ENCODE results near the gene CEP164.

The CEP164 gene

DNA sequence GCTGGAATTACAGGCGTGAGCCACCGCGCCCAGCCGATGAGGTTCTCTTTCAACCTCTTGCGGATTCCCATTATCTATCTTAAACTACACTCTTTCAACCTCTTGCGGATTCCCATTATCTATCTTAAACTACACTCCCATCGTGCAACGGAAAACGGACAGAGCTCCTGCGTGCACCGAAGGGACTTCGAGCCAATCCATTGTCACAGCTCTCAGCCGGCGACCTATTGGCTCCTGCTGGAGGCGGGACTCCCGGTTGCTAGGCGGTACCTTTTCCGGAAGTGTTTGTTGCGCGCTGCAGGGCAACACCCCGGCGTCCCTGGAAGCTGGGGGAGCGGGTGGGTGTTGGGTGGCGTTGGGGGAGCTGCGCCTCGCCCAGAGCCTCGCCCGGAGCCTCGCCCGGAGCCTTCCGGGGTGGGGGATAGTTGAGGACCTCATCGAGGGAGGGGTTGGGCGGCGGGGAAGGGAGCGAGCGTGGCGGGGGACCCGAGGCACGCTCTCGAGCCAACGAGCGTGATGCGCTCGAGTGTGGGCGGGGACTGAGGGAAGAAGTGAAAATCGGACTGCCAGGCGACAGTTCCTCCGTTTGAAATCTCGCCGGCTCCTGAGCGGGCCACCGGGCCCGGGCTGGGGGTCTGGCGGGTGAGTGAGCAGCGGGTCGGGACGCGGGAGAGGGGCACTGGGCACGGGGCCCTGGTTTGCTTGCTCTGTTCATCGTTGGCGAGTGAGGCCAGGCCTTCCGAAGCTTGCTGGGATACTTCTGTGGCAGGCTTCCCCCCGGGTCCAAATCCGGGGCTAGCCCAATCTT, at the start of gene CEP164:
TSS of gene CEP164 (plus strand) at position 288 of the 808 bp plus-strand sequence. CDS start 10,733 bp downstream, outside the sequence.
- DNase-seq (ENCODE audit: low read depth): peak; percentile 88

DNA sequence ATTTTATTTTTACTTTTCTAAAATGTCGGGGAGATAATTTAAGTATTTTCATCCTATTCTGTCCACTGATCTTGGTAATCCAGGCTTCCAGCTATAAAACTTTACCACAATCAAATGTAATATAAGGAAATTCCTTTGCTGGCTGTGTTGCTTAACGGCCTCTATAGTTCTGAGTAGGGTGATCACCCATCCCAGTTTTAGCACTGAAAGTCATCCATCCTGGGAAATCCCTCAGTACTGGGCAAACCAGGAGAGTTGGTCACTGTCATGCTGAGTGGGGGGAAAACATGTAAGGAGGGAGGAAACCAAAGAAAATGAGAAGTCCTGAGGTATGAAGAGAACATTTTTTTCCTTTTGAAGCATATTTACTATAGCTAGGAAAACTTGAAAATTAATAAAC, 49.3 kb upstream of the CEP164 start:
- no peak for DNase-seq (ENCODE audit: low read depth)

DNA sequence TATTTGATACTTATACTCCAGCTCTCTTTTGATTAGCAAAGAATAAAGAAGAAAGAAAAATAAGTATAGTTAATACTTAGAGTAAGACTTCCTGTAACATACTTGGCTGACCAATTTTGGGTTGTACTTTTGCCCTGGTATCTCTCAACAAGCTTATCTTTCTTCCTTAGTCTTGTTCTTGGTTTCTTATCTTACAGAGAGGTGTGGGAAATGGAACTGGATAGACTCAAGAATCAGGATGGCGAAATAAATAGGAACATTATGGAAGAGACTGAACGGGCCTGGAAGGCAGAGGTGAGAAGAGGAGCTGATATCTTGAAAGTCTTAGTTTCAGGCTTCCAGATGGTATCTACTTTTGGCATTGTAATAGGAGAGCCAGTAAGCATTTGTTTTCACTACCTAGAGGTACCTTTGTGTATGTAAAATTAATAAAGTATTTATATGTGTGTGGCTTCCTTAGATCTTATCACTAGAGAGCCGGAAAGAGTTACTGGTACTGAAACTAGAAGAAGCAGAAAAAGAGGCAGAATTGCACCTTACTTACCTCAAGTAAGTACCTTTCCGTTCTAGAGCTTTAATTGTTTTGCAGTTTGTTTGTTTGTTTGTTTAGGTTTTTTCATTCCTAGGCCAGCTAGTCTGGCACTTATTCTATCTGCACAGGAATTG, 47.8 kb upstream of the CEP164 start:
- DNase-seq (ENCODE audit: low read depth): no peak

DNA sequence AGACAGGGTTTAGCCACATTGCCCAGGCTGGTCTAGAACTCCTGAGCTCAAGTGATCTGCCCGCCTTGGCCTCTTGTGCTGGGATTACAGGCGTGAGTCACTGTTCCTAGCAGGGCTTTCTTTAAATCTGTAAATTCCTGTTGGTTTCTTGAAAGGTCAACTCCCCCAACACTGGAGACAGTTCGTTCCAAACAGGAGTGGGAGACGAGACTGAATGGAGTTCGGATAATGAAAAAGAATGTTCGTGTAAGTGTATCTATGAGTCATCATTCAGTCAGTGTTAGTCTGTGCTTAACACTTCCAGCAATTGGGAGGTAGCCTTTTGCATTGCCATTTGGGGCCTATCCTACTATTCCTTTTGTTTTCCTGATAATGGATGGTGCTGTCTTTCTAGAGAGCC, 46.5 kb upstream of the CEP164 start:
- no peak for DNase-seq (ENCODE audit: low read depth)

DNA sequence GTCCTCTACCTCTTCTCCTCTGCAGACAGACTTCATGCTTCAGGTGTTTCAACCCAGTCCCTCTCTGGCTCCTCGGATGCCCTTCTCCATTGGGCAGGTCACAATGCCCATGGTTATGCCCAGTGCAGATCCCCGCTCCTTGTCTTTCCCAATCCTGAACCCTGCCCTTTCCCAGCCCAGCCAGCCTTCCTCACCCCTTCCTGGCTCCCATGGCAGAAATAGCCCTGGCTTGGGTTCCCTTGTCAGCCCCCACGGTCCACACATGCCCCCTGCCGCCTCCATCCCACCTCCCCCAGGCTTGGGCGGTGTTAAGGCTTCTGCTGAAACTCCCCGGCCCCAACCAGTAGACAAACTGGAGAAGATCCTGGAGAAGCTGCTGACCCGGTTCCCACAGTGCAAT, 45.8 kb upstream of the CEP164 start:
- DNase-seq (ENCODE audit: low read depth): no peak

DNA sequence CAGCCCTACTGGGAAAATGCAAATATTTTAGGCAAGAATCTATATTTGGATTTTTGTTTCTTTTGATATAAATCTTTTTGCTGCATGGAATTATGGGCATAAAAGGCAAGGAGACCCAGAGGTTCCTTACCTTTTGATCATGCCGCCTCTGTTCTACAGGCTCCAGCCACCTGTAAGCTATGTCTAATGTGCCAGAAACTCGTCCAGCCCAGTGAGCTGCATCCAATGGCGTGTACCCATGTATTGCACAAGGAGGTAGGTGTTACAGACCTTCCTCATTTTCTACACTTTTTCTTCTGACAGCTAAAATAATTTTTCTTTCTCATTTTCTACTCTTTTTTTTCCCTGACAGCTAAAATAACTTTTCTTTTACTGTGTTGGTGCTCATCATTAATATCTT, 44.7 kb upstream of the CEP164 start:
- DNase-seq (ENCODE audit: low read depth): no peak

DNA sequence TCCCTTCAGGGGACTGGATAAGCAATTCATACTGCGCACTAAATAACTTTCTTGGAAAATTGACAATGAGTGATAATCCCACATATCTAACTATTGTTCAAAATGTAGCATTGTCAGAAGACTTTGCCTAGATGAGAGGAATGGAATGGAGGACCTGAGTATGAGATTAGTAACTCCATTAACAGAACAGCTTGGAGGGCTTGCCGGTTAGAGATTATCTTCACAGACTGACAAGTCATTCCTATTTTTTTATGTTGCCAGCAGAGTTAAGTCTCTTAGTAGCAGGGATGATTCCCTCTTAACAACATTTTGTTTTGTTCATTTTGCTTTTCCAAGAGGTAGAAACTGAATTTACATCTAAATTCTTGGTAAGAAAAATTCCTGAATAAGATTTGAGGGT, 43.6 kb upstream of the CEP164 start:
- no peak for DNase-seq (ENCODE audit: low read depth)

DNA sequence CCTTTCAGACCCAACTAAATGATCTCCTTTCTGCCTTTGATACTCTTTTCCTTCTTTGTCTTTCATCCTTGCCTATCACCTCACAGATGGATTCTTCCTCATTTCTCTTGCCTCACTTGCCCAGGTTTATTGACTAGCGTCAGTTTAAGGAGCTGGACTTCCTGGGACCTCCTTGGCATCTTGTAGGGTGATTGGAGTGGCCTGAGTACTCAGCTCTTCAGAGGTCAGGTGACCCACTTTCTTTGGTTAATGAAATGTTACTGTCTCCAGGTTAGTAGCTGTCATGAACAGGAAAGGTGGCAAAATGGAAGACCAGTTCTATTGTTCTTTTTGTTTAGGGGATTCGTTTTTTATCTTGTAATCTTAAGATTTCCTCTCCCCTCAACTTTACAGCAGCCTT, 41.1 kb upstream of the CEP164 start:
- no peak for DNase-seq (ENCODE audit: low read depth)

DNA sequence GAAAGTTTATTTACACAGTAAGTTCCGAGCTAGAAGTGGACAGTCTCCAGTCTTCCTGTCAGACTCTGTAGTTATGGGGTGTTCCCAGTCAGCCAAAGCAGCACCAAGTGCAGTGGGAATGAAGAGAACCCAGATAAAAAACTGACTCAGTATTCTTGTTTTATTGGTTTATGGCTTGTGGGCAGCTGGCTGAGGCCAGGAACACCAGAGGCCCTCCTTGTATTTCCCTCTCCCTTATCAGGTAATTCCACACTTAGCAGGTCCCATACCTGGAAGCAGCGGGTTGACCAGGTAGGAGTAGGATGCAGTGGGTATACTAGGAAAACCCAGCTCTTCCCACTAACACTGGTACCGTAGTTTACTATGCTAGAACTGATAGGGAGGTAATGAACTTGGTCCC, 40.0 kb upstream of the CEP164 start:
- no peak for DNase-seq (ENCODE audit: low read depth)

DNA sequence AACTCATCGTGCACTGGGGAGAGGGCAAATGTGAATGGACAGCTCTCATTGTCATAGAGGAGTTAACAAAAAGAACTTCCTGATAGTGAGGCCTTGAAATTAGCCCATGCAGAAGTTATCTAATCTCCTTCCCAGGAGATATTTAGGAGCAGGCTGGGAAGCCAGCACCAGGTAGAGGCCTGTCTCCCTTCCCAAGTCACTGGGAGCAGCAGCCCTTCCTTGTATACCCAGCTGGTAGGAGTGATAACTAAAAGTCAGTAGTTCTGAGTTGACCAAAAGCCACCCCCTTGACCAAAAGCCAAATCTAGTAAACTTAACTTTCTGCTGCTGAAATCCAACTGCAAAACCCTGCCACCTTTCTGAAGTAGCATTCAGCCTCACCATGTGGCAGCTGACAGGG, 37.9 kb upstream of the CEP164 start:
- no peak for DNase-seq (ENCODE audit: low read depth)

DNA sequence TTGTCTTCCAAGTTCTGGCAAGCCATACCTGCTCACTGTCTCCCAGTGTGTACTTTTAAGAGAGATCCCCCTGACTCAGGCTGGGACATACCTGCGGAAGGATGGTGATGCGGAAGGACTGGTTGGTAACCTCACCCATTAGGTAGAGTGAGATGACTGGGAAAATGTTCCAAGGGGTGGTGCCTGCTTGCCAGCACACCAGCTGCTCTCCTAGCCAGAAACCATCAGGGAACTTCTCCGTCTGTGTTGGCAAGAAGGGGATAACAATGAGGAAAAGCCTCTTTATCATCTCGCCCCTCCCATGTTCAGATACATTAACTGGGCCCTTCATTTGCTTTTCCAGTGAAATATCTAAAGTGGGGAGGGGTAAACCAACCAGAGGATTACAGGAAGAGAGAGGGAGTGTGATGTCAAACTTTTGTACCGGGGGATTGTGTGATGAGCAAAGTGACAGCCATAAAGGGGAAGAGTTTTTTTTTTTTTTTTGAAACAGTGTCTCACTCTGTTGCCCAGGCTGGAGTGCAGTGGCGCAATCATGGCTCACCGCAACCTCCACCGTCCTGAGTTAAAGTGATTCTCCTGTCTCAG, 36.8 kb upstream of the CEP164 start, which contains the start of gene BACE1-AS:
TSS of gene BACE1-AS (plus strand) at position 538 of the 588 bp plus-strand sequence.
- no peak for DNase-seq (ENCODE audit: low read depth)

DNA sequence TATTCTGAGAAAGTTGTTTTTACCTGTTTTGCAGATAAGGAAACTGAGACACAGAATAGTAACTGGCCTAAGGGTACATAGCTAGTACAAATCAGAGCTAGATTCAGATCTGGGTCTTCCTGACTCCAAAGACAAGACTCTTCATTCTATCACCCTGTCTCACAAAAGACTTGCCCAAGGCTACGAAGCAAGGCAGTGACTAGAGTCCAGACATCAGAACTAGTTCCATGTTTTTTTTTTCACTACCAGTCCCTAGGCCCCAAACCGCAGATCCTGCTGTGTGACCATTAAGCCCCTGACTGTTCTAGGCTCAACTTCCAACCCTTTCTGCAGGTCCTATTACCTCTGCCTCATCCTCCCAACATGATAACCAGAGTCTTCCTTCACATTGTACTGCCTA, 35.0 kb upstream of the CEP164 start:
- no peak for DNase-seq (ENCODE audit: low read depth)

DNA sequence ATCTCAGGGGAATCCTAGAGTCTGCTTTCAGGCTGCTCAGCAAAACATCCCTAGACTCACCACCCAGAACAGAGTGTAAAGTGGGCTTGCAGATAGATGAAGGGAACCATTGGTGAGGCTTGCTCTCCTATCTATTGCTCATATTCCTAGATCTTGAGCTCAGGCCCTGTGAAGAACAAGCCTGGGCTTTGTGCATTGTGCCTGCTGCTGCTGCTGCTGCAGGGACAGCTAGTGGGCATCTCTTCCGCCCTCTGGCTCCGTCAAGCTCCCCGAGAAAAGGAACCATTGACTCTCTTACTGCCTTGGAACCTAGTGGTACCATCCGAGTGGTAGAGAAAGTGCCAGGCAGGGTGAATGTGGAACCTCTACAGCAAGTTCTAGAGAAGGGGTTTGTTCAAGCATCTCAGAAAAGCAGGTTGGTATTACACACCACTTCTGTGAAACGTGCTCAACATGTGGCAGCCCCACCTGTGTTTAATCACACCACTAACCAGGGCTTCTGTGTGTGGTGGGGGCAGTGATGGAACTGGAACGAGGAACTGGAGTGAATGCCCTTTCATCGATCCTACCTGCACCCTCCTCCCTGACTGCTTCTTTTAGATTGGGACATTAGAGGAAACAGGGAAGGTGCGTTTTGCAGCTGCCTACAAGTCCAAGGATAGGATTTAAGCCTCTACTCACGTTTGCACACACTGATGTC, 32.1 kb upstream of the CEP164 start:
- DNase-seq (ENCODE audit: low read depth): no peak

DNA sequence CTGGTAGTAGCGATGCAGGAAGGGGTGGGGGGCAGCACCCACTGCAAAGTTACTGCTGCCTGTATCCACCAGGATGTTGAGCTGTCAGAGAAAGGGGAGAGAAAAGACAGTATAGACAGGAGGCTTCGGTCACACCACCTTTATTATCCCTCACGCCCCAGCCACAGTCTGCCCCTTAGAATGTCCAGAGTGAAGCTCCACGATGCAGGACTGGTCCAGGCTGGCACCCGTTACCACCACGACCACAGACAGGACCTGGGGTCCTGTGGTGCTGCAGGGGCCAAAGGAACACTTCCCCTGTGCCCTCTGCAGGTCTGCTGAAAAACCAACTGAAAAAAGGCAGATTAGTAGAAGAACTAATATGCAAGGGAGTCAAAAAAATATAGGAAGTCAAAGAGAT, 30.8 kb upstream of the CEP164 start:
- no peak for DNase-seq (ENCODE audit: low read depth)

DNA sequence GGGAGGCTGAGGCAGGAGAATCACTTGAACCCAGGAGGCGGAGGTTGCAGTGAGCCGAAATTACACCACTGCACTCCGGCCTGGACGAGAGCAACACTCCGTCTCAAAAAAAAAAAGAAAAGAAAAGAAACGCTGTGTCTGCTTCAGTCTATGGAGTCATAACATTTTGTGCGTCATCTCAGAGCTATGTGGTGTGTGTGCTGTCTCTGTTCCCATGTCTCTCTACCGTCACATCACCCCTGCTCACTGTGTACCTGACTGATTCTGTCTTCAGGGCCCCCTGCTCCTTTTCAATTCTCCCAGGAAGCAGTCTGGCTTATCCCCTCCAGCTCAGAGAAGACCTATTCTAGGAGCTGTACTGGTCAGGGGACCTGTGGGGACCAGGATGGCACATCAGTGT, 29.5 kb upstream of the CEP164 start:
- no peak for DNase-seq (ENCODE audit: low read depth)

DNA sequence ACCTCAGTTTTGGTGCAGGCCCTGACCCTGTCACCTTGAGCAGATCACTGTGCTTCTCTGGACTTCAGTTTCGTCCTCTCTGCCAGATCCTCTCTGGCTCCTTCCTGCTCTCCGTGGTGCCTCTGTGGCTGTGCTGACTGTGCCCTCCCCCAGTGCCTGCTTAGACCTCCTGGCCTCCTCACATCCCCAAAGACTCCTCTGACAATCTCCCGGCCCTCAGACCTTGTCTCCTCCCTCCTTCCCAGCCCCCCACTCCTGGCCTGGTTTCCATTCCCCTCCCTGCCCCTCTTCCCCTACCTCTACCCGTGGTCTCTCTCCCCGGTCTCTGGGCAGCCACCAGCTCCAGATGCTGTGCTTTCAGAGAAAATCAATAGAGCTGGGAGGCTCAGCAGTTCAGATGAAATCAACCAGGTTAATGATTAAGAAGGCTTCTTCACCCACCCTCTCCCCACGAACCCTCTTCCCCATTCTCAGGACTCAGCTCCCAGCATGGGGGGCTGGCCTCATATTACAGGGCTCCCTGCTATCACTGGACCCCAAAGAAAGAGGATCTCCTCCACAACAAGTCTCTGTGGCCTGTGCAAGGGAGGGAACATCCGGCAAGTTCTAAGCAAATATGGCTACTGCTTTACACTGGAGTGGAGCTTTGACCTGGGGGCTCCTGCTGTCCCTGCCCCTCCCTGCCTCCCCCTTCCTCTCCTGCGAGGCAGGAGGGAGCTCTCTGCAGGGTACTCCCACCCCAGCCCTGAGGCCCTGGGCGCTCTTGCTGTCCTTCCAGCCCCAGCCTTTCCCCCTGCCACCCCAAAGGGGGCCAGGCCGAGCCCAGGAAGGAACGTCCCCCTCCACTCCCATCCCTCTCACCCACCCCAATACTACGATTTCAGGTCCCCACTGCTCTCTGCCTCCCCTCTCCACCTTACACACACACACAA, 28.0 kb upstream of the CEP164 start:
- no peak for DNase-seq (ENCODE audit: low read depth)

DNA sequence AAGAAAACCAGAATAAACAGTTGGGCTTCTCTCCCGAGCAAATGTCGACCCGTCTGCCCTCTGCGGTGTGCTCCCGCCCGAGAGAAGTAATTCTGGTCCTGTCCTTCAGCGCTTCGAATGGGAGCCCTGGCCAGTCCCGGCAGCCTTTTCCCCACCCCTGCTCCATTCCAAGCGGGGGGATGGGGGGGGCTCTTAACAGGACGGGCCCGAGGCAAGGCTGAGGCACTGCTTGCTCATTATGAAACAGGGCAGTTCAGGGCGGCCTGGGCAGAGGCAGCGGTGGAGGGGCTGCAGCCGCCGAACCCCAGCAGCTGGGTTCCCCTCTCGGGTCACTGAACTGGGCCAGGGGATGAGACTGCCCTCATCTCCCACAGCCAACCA, 27.4 kb upstream of the CEP164 start:
- DNase-seq (ENCODE audit: low read depth): no peak

DNA sequence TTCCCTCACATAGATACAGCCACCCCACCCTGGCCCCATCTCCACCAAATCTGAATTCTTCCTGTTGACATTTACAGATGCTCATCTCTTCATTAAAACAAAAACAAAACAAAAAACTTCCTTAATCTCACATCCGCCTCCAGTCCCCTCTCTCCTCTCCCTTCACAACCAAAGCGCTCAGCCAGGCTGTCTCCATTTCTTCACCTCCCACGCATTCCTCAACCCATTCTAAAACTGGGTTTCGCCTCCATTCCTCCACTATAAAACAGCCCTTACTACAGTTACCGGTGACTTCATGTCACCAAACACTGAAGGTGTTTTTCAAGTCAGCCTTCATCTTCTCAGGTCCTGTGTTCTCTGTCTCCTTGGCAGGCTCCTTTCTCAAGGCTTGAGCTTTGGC, 26.9 kb upstream of the CEP164 start:
- DNase-seq (ENCODE audit: low read depth): no peak

DNA sequence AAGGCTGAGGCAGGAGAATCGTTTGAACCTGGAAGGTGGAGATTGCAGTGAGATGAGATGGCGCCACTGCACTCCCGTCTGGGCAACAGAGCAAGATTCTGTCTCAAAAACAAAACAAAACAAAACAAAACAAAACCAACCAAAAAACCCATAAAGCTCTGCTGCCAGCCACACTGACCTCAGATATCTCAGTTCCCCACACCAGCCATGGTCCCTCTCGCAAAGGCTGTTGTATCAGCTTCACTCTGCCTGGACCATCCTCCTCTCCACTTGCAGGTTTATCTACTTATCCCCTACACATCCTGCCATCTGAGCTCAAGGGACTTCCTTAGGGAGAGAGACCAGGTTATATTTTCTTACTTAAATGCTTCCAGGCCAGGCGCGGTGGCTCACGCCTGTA, 25.4 kb upstream of the CEP164 start:
- DNase-seq (ENCODE audit: low read depth): no peak

DNA sequence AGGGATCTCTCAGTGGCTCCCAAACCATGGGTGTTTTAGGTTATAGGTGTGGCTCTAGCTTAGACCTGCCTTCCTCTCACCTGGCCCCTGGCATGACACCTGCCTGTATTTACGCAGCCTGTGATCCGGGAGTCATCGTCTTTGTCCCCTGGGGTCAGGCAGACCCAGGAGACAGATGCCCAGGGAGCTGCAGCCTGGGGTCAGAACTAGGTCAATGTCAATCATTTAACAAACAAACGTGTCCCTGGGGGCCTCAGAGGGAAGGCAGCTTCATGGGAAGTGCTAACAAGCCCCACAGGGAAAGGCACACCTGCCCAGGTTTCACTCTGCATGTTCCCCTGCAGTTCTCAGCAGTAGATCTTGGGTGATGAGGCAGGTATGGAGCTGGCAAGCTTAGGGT, 24.6 kb upstream of the CEP164 start:
- no peak for DNase-seq (ENCODE audit: low read depth)

DNA sequence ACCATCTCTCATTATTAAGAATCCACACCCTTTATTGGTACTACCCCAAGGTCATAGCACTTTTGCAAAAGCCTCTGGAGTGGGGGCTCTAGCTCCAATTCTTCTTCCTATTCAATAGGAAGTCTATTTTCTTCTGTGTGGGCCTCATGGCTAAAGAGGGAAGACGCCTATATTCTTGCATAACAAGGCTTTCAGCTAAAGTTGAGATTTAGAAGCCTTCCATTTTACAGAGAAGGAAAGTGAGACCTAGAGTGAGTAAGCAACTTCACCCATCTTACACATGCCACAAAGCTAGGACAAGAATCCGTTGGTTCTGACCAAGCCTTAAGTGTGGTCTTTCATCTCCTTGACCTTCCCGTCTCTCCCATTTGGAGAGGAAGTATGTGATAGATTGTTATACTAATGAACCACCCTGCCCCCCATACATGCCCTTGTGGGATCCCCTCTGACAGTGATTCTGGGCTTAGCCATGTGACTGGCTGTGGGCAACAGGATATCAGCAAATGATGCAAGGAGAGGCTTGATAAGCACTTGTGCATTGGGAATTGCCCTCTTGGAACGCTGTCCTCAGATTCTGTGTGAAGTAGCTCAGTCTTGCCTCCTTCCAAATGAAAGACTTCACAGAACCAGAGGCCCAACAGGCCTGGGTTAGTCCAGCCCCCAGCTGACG, 23.9 kb upstream of the CEP164 start:
- DNase-seq (ENCODE audit: low read depth): no peak
